Activated effector memory CD4-positive, alpha-beta T cell treated with anti-CD3 and anti-CD28 coated beads, Interleukin-2, amount 50 U/mL, for 16 hours (primary cell): Measurements from ENCODE around the gene PDE4DIP.
"Not testable (repeated sequence)": the region's sequence is repeated elsewhere in the genome, so short reads cannot be mapped to it uniquely, and the experiment has no call there.

Experiments used
- DNase-seq: peaks from one replicate; pipeline ENCODE4 v3.0.0-alpha.2; 2020

PDE4DIP gene

GRCh38 chr1:148844220-148844619, at the start of gene PDE4DIP:
Gene PDE4DIP, plus strand, starts transcription at chr1:148844428. Its CDS starts 347 bp downstream, at chr1:148844775.
- DNase-seq, result peak; percentile 73

DNA sequence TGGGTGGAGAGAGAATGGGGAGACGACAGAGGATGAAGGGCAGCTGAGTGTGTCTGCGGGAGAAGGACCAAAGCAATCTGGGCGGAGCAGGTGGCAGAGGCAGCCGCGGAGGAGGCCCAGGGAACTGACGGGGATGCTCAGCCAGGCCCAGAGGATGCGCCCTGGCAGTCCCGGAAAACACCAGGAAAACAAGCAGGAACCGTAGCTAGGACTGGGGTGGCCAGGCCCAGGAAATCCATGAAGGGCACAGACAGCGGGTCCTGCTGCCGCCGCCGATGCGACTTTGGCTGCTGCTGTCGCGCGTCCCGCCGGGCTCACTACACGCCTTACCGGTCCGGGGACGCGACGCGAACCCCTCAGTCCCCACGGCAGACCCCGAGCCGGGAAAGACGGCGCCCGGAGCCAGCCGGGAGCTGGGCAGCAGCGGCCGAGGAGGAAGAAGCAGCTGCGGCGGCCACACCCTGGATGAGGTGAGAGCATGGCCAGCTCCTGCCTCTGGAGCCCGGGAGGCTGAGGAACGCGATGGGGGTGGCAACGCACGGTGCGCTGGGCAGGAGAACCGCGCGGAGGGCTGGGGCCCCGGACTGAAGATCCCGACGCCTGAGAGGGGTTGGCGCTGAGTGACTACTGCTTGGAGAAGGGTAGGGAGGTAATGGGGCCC, 35.8 kb upstream of the PDE4DIP start:
- not testable (repeated sequence) for DNase-seq

DNA sequence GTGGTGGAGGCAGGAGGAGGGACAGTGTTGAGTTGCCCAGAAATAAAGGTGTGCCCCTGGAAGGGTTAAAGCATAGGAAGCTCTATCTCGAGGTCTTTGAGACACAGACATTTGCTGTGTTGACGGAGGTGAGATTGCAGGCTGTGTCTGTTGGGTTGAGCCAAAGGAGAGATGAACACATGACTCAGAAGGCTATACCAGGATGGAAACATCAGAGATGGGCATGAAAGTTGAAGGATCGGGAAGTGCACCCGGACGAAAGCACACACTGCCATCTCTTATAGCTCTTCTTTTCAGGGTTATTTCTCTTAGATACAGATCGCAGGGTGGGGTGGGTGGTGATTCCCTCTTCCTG, 35.3 kb upstream of the PDE4DIP start:
- not testable (repeated sequence) for DNase-seq

DNA sequence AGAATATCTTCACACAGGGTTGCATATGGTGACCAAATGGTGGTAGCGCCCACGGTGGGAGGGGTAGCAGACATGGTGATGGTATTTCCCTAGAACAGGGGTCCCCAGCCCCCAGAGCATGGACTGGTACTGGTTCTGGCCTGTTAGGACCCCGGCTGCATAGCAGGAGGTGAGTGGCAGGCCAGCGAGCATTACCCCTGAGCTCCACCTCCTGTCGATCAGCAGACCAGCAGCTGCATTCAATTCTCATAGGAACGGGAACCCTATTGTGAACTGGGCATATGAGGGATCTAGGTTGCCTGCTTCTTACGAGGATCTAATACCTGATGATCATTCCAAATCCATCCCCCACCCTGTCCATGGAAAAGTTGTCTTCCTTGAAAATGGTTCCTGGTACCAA, 22.0 kb upstream of the PDE4DIP start:
- not testable (repeated sequence) for DNase-seq

DNA sequence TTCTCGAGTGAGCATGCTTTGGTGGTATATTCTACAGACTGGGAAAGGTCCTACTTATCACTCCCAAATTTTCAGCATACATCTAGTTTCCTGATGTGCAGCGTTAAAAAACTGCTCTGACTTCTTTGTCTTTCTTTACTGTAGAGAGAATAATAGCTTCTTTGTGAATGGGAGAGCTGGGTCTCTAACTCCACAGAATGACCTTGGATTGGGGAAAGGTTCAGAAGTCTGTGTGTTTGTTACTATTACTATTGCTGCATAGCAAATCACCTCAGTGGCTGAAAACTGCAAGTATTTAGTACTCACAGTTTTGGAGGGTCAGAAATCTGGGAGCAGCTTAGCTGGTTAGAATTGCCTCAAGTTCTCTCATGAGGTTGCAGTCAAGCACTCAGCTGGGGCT, 20.4 kb upstream of the PDE4DIP start:
- not testable (repeated sequence) for DNase-seq

DNA sequence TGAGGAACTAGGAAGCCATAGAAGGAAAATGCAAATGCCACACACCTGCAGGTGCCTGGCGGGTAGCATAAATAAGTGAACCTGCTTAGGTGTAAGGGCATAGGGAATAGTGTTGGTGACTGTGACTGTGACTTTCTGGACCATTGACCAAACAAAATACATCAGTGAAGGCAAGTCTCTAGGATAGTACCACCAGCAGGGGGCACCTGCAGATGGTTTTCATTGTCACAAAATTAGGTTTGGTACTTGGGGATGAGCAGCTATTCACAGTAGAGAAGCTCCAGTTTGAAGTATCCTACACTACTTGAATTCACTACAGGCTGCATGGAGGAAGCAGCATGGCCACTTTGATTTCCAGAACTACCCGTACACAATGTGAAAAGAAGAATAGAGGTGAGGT, 19.2 kb upstream of the PDE4DIP start:
- not testable (repeated sequence) for DNase-seq

DNA sequence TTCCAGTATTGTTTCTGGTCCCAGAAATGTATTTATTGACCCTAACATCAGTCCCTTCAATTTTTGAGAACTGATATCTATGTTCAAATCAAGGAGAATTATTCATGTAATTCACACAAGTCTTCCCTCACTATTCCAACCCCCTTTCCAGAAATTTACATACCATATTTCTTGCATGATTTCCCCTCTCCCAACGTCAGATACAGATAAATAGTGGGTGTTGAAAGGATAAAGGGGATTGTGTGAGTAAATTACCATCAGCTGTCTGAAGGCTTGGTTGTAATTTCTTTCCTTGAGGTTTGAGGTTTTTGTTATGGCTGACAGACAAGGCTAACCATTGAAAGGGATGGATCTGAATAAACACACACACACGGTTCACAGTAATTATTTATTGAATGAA, 15.7 kb upstream of the PDE4DIP start:
- DNase-seq, result not testable (repeated sequence)

DNA sequence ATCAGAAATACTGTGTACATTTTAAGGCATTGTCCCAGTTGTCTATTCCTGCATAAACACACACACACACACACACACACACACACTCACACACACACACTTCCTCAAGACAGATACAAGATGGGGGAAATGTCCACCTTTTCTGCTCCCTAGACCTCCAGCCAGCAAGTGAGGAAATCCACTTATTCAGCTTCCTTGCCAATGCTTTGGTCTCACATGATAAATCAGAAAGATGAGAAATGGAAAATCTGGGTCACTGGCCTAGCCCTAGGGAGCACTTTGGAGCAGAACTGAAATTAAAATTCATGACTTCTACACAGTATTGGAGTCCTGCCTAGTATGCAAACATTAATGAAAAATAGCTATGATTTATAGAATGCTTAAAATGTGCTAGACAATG, 15.3 kb upstream of the PDE4DIP start:
- DNase-seq, result not testable (repeated sequence)

DNA sequence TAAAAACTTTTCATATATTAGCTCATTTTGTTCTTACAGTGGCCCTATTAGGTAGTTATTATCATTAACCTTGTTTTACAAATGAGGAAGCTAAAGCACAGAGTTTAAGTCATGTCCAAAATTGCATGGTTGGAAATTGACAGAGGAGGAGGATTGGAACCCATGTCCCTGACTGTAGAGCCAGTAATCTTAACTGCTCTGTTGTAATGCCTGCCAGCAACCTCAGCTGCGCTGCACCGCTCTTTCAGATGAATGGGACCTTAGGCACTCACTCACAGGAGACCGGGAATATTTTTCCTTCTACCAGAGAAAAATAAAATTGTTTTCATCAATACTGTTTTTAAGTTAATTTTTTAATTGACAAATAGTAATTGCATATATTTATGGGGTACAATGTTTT, 14.9 kb upstream of the PDE4DIP start:
- DNase-seq, result not testable (repeated sequence)

DNA sequence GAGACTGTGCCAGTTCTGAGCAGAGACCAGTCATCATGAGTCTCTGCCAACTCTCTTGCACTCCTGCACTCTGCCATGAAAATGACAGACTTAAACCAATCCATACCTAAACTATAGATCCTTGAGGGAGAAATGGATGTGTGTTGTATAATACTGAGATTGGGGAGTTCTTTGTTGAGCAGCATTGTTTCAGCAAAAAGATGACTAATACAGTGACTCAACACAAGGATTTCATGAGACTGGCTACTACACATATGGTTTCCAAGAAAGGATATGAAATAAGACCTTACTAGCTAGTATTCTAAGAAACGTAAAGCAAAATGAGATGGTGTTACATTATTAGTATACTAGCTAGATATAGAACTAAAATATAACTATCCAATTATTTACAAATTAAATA, 3.0 kb upstream of the PDE4DIP start:
- not testable (repeated sequence) for DNase-seq

DNA sequence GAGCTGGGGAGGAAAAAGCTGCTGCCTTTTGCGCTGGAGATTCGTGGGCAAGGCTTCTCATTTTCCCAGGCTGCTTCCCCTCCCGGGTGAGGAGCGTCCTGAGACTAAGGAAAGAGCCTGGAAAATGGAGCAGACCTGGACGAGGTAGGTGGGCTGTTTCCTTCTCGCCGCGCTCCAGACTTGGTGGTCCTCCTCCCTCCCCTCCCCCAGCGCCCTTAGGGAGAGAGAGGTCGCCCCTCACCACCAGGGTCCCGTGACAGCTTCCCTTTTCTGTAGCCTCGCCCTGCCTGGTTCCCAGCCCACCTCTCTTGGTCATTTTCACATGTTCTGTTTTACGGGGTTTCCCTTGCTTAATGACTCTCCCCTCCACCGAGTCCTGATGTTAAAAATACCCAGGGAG, 423 bp downstream of the PDE4DIP start:
- DNase-seq, result not testable (repeated sequence)

DNA sequence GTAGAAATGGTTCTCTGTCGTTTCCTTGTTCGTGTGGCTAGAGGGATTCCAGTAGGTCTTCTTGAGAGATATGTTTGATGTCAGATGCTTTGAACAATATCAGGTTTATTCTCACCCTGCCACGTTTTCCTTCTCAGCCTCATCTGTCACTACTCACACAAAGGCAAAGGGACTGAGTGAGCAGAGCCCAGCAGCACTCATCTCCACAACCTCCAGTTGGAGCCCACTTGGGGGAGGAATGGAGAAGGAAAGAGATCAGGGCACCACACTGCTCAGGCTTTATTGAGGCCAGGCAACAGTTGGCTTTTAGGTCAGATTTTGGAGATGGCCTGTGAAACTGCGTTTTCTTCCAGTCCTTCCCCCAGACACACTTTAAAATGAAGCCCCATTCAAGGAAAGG, 840 bp downstream of the PDE4DIP start:
- not testable (repeated sequence) for DNase-seq

- DNase-seq, result not testable (repeated sequence)
Measured at GRCh38 chr1:148850347-148850746, 6.1 kb downstream of the PDE4DIP start.

DNA sequence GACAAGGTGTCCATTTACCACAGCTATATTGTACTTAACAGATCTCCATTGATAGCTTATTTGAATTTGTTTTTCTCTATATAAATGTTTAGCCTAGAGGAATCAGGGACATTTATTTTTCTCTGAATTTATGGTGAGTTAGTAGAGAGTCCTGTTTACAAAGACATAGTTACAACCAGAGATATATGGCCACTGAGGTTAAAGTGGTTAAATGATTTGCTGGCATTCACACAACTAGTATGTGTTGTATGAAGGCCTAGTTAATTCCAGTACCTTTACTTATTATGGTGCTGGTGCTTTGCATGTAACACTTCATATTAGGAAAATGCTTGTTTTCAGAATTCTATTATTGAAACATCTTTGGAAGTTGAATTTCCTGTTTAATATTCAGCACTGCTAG, 6.6 kb downstream of the PDE4DIP start:
- DNase-seq, result not testable (repeated sequence)

DNA sequence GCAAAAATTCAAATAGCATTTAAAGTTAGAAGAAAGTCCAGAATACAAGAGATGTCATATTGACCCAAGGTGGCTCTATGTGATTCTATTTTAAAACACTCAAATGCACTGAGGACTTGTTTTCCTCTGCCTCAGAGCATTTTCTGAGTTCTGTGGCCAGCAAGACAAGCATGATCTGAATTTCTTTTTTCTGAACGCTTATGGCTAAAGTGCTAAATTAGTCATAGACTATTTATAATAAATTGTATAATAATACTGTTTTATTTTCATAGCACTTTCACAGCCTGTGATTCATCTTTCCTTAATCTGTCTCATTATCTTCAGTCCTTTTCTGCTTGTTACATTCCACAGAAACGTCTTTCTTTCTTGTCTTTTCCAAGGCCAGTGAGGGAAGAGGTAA, 7.5 kb downstream of the PDE4DIP start:
- DNase-seq, result not testable (repeated sequence)

GRCh38 chr1:148853363-148853762, 9.1 kb downstream of the PDE4DIP start:
- DNase-seq, result not testable (repeated sequence)

- not testable (repeated sequence) for DNase-seq
Measured at GRCh38 chr1:148854063-148854462, 9.8 kb downstream of the PDE4DIP start.

DNA sequence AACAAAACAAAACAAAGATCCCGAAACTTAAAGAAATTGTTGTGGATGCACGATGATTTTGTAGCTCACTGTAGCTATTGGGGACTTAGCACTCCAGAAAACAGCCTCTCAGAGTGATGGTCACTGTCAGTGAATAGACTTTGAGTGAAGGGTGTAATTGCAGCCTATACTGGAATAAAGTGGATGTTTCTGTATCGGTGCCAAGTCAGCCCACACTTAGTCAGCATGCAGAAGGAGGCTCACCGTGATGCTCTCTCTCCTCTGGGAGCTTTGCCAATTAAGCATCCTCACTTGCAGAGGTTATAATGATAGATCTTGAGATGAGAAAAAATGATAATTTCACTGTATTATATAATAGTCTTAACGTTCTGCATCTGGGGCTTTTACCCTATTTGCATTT, 11.1 kb downstream of the PDE4DIP start:
- not testable (repeated sequence) for DNase-seq

GRCh38 chr1:148860049-148860448, 15.8 kb downstream of the PDE4DIP start:
- not testable (repeated sequence) for DNase-seq

- DNase-seq, result not testable (repeated sequence)
Measured at GRCh38 chr1:148860579-148861259, 16.5 kb downstream of the PDE4DIP start.

- DNase-seq, result not testable (repeated sequence)
Measured at GRCh38 chr1:148862590-148862989, 18.4 kb downstream of the PDE4DIP start.

DNA sequence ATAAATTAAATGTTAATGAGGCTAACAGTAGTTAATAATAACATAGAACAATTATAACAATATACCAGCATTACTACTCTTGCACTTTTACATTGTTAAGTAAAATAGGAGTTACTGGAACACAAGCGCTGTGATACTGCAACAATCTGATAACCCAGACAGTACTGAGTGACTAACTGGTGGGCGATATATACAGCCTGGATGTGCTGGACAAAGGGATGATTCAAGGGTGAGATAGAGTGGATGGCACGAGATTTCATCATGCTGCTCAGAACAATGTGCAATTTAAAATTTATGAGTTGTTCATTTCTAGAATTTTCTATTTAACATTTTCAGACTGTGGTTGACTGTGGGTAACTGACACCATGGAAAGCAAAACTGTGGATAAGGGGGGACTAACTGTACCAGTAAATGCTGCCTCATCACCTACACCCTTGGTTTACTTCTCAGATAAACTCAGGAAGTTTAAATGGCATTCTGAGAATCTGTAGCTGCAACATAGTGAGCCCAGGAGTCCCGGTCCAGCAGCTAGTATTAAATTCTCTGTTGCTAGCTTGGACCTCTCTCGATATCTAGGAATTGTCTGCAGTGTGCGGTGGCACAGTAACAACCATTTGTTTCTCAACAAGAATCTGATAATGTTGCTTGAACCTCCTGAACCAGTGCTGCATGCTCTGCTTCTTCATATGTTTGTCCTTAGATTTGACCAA, 24.9 kb downstream of the PDE4DIP start:
- not testable (repeated sequence) for DNase-seq

GRCh38 chr1:148869634-148869961, 25.4 kb downstream of the PDE4DIP start:
- not testable (repeated sequence) for DNase-seq
